Fibroblast of pulmonary artery (primary cell): ENCODE data around the gene IL32.

Experiments used
- DNase-seq: peaks from one replicate; pipeline ENCODE4 v3.0.0-alpha.2; 2010; ENCODE audit warnings: low read depth
- H3K4me3 ChIP-seq: replicated peaks from 2 replicates; pipeline ENCODE4 v1.5.1; 2011; ENCODE audit warnings: low read depth, mild to moderate bottlenecking, control low read depth, low read length, moderate library complexity
- CTCF ChIP-seq: IDR thresholded peaks from 2 replicates; pipeline ENCODE4 v1.5.1; 2011; ENCODE audit warnings: mild to moderate bottlenecking, control low read depth, low read length, inconsistent platforms; ENCODE audit errors: missing control alignments

Gene IL32

DNA sequence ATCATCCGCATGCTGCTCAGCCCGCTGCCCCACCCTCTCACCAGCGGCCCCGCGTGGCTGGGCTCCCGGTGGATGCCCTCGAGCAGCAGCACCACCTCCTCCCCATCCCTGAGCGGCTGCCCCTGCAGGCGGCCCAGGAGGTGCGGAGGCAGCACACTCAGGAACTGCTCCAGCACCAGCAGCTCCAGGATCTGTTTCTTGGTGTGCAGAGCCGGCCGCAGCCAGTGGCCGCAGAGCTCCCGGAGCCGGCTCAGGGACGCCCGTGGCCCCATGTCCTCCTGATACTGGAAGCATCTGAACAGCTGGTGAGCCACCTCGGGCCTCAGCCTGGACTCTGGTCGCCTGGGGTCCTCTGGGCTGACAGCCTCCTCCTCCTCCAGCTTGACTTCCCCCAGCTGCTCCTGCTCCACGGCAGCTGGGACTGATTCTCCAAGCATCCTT, 27.1 kb downstream of the IL32 start:
- no peak for DNase-seq

GRCh38 chr16:3094289-3095027, 29.0 kb downstream of the IL32 start:
- peak; percentile 69 for DNase-seq
- TF ChIP-seq CTCF: peak; percentile 65
- no peak overlapping the region for H3K4me3 ChIP-seq

More for the DNA sequence above, 27.1 kb downstream of the IL32 start:
- TF ChIP-seq CTCF: no peak
- no peak overlapping the region for H3K4me3 ChIP-seq

GRCh38 chr16:3095869-3096268, 30.4 kb downstream of the IL32 start:
- TF ChIP-seq CTCF: peak; percentile 22
- H3K4me3 ChIP-seq: no peak overlapping the region
- no peak for DNase-seq

DNA sequence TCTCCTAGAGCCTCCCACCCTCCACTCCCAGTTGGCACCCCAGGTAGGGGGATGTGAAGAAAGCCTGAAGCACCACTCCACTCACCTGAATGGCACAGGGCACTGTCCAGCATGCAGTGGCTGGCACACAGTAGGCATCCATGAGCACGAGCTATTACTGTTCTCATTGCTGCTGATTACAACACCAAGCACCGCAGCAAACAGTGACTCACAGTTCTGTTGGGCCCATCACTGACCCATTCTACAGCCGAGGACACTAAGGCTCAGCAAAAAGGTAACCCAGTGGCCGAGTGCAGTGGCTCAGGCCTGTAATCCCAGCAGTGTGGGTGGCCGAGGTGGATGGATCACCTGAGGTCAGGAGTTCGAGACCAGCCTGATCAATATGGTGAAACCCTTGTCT, 30.9 kb downstream of the IL32 start:
- H3K4me3 ChIP-seq: no peak overlapping the region
- no peak for DNase-seq
- TF ChIP-seq CTCF: no peak

- no peak for TF ChIP-seq CTCF
- DNase-seq: no peak
- H3K4me3 ChIP-seq: no peak overlapping the region
Observed at GRCh38 chr16:3097266-3097665, 31.8 kb downstream of the IL32 start.

DNA sequence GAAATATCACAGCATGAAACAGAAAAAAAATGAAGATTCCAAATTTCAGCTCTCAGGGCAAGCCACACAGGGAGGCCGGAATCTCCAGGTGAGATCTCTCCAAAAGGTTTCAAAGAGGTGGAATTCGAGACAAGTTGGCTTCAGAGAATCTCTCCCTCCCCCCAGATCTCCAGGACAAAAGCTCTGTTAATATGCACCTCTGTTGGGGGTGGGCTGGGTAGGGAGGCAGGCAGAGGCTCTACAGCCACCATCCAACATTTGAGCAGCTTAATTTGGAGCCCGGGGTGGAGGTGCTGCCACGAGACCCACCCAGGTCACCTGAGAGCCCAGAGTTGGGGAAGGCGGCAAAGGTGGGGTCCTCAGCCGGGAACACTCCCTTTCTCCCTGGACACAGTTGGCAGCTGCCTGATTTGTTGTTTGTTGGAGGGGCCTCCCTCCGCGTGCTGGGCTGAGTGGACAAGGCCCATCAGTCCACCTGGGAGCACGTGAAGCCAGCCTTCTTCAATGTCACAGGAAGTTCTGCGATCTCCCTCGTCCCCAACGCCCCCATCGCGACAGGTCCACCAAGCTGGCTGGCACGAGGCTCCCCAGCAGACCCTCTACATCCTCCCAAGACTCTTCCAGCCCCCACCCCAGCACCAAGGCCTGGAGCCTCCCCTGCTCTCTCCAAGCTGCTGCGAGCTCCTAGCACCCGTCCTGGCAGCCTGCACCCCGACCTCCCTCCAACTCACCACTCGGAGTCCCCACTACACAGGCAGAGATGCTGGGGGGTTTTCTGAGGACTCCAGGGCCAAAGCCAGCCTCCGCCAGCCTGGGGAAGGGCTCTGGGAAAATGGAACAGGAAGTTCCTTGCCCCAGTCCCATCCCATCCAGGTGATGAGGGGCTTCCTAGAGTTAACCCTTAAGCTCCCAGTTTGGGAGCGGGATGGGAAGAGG, 33.3 kb downstream of the IL32 start, which contains the start of gene ZSCAN10:
TSS of gene ZSCAN10 (minus strand) at position 836 of the 936 bp plus-strand sequence. CDS start 6,357 bp downstream, outside the sequence.
- H3K4me3 ChIP-seq: peak within 1 kb of the TSS; percentile 13
- TF ChIP-seq CTCF: no peak
- DNase-seq: no peak
